ENCODE measurements around the gene IGFBP2. TPM values are rescaled to one million over a fixed set of nuclear protein-coding genes. Genes with fewer than 3 reads are reported as not detected.

Gene IGFBP2
- total RNA-seq, 2 experiments from 2014 or later, result 123 to 124 TPM

DNA sequence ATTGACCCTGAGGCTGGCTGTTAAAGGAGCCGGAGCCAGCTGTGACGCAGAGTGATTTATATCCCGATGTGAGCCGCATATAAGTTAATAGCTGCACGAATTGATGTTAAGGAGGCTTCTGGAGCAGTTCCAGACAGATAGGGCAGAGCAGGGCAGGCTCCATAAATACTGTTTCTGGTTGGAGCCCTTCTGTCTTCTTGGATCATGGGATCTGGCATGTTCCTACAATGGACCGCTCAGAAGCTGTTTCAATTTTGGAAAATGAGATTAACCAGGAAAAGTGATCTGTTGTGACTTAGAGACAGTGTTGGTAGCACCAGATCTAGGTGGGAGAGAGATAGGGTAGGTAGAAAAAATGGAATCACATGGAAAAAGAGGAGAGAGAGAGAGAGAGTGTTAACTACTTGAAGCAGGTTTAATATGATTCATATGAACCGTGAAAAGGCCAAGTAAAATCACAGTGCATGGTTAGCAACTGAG lies 66.9 kb downstream of the IGFBP2 start:
- ATAC-seq (no peak), DNase-seq (no peak)
- Mint-ChIP-seq H3K4me1 (ENCODE audit: low read depth) (no peaks in the 10 kb centered on the region), H3K27me3 (peaks cover 21% of the 10 kb centered on the region), H3K36me3 (ENCODE audit: low read depth) (no peaks in the 10 kb centered on the region), H3K27ac (no peak overlapping the region), H3K4me3 (no peak overlapping the region), H3K9me3 (no peaks in the 10 kb centered on the region)
- TF ChIP-seq, protein P1, sequence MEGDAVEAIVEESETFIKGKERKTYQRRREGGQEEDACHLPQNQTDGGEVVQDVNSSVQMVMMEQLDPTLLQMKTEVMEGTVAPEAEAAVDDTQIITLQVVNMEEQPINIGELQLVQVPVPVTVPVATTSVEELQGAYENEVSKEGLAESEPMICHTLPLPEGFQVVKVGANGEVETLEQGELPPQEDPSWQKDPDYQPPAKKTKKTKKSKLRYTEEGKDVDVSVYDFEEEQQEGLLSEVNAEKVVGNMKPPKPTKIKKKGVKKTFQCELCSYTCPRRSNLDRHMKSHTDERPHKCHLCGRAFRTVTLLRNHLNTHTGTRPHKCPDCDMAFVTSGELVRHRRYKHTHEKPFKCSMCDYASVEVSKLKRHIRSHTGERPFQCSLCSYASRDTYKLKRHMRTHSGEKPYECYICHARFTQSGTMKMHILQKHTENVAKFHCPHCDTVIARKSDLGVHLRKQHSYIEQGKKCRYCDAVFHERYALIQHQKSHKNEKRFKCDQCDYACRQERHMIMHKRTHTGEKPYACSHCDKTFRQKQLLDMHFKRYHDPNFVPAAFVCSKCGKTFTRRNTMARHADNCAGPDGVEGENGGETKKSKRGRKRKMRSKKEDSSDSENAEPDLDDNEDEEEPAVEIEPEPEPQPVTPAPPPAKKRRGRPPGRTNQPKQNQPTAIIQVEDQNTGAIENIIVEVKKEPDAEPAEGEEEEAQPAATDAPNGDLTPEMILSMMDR (IDR thresholded peaks at IDR 0.05), result no peak
- intact Hi-C loops (cut with micrococcal nuclease), result no loop called here
- POLR2A ChIA-PET, result no interaction called here
- CTCF ChIA-PET, result interaction anchor here (0.7 to 2.0 kb wide), 2 partner anchors 811 to 950 kb away, joined by 3 to 4 read pairs; no protein-coding TSS in a partner anchor

DNA sequence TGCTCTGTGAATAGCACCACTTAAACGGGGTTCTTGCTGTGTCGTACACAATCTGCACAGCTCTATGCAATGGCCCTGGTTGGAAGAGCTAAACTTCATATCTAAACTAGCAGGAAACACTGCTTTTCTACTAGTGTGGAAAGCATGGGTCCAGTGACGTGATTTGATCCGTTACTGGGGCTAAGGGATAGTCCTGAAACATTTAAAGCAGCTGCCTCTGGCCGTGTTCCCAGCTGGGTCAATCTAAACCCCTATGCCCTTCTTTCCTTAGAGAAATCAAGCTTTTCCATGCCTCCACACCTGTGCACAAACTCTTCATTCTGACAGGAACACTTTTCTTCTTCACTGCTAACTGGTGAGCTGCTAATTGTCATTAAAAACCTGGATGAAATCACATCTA lies 67.6 kb downstream of the IGFBP2 start:
- ATAC-seq (no peak), DNase-seq (no peak)
- TF ChIP-seq, protein P1 (IDR thresholded peaks at IDR 0.05), result no peak
- POLR2A ChIA-PET, result no interaction called here
- Mint-ChIP-seq H3K4me1 (ENCODE audit: low read depth) (no peaks in the 10 kb centered on the region), H3K4me3 (no peak overlapping the region), H3K27ac (no peak overlapping the region), H3K36me3 (ENCODE audit: low read depth) (no peaks in the 10 kb centered on the region), H3K27me3 (peaks cover 18% of the 10 kb centered on the region), H3K9me3 (no peaks in the 10 kb centered on the region)
- intact Hi-C loops (cut with micrococcal nuclease), result no loop called here
- CTCF ChIA-PET, result interaction anchor here (2.0 kb wide), 1 partner anchor 810 kb away, joined by 4 read pairs; no protein-coding TSS in a partner anchor

DNA sequence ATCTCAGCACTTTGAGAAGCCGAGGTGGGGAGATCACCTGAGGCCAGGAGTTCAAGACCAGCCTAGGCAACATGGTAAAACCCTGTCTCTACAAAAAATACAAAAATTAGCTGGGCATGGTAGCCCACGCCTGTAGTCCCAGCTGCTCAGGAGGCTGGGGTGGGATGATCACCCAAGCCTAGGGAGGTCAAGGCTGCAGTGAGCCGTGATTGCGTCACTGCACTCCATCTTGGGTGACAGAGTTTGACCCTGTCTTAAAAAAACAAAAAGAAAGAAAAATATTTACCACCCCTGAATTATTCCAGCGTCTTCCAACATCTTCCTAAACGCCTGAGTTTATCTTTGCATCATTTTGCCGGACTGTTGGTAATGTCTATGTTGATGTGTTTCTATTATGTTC lies 68.3 kb downstream of the IGFBP2 start:
- intact Hi-C loops (cut with micrococcal nuclease), result no loop called here
- peaks cover 11% of the 10 kb centered on the region for H3K27me3 Mint-ChIP-seq
- H3K36me3 Mint-ChIP-seq (ENCODE audit: low read depth), result no peaks in the 10 kb centered on the region
- ATAC-seq (no peak), DNase-seq (no peak)
- H3K4me3 Mint-ChIP-seq, result no peak overlapping the region
- H3K9me3 Mint-ChIP-seq, result no peaks in the 10 kb centered on the region
- TF ChIP-seq, protein P1 (IDR thresholded peaks at IDR 0.05), result no peak
- H3K27ac Mint-ChIP-seq, result no peak overlapping the region
- no peaks in the 10 kb centered on the region for H3K4me1 Mint-ChIP-seq (ENCODE audit: low read depth)
- ChIA-PET CTCF (interaction anchor here (1.5 to 2.0 kb wide), 3 partner anchors 10 to 809 kb away, joined by 4 read pairs; no protein-coding TSS in a partner anchor), POLR2A (no interaction called here)

DNA sequence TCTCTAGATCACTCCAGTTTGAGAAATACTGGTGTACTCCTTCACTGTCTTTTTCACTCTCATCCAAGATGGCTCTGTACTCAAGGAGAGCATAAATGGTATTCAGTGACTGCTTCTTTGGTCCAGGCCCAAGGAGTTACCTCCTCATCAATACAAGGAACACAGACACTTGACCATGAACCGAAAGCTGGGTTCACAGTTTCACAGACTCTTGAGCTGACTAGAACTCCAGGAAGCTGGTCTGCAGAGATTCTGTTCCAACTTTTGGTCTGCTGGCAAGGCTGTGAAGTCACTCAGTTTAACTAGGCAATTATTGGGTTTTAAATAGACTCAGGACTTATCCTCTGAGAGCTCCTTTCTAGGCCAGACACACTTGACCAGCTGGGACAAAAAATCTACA lies 69.5 kb downstream of the IGFBP2 start:
- no peak for DNase-seq
- TF ChIP-seq, protein P1 (IDR thresholded peaks at IDR 0.05), result no peak
- Mint-ChIP-seq H3K27ac (no peak overlapping the region), H3K9me3 (no peaks in the 10 kb centered on the region), H3K36me3 (ENCODE audit: low read depth) (no peaks in the 10 kb centered on the region), H3K4me1 (ENCODE audit: low read depth) (no peaks in the 10 kb centered on the region), H3K4me3 (no peak overlapping the region), H3K27me3 (peaks cover 3% of the 10 kb centered on the region)
- ATAC-seq, result no peak
- intact Hi-C loops (cut with micrococcal nuclease), result no loop called here
- ChIA-PET POLR2A (no interaction called here), CTCF (interaction anchor here (1.0 to 1.6 kb wide), 4 partner anchors 8 to 528 kb away, joined by 3 to 4 read pairs (median 4); no protein-coding TSS in a partner anchor)

DNA sequence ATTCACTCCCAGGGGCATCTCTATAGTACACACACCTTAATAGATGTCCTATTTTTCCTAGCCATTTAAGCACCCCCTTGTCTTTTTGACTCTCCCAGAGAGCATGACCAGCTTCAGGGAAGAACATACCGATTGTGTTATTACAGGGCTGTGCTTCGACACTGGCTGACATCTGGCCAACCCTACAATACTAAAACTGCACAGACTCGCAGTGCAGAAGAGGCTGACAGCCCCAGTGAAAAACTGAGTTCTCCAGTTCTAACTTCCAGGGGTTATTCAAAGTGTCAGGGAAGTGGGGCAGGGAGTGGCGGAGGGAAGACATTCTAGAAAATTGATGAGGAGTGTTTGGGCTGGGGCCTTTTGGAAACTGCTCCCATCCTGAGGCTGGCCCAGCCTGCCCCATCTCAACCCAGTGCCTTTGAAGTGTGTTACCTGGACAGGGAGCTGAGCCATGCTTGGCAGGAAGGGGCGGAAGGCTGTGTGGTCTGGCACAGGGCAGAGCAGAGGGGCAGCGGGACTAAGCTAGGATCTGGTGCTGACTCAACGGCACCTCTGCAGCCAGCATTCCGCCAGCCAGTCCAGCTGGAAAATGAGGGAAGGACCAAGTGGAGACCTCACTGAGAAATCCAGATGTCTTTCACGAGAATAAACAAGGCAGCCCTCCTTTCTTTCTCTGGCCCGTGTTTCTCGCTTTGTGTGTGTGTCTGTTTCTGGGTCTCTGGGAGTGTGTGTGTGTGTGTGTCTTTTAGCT lies 77.5 kb downstream of the IGFBP2 start:
- intact Hi-C loops (cut with micrococcal nuclease), result no loop called here
- no peak for DNase-seq
- POLR2A ChIA-PET, result no interaction called here
- peaks cover 2% of the 10 kb centered on the region for H3K27me3 Mint-ChIP-seq
- H3K4me1 Mint-ChIP-seq (ENCODE audit: low read depth), result no peaks in the 10 kb centered on the region
- ATAC-seq, result no peak
- no peak overlapping the region for H3K4me3 Mint-ChIP-seq
- peaks cover 3% of the 10 kb centered on the region for H3K9me3 Mint-ChIP-seq
- no peaks in the 10 kb centered on the region for H3K36me3 Mint-ChIP-seq (ENCODE audit: low read depth)
- CTCF ChIA-PET, result interaction anchor here (1.3 kb wide), 1 partner anchor 9 kb away, joined by 4 read pairs; no protein-coding TSS in a partner anchor
- no peak overlapping the region for H3K27ac Mint-ChIP-seq
- TF ChIP-seq, protein P1 (IDR thresholded peaks at IDR 0.05), result no peak
